Neural crest cell (in vitro differentiated cells): ENCODE measurements around the gene CRIP1. TPM values are rescaled to one million over a fixed set of nuclear protein-coding genes. Genes with fewer than 3 reads are reported as not detected.
A peak's percentile ranks its signal among the peaks of the same experiment; 100 is the strongest.

ENCODE experiments used
- DNase-seq: peaks from one replicate; pipeline ENCODE4 v3.0.0; 2021; ENCODE audit warnings: low read depth, mixed read lengths, low spot score
- H3K27ac Mint-ChIP-seq: one replicate; pipeline ENCODE4 v1.8.0; 2021; ENCODE audit warnings: mild to moderate bottlenecking, mixed read lengths; ENCODE audit not compliant: unreplicated experiment
- H3K27me3 Mint-ChIP-seq: 2 replicates; pipeline ENCODE4 v1.8.0; 2021; ENCODE audit warnings: low read depth, mild to moderate bottlenecking, mixed read lengths
- H3K36me3 Mint-ChIP-seq: 2 replicates; pipeline ENCODE4 v1.8.0; 2021; ENCODE audit warnings: low read depth, mild to moderate bottlenecking, mixed read lengths
- H3K4me1 Mint-ChIP-seq: 2 replicates; pipeline ENCODE4 v1.8.0; 2021; ENCODE audit warnings: mixed read lengths
- H3K4me3 Mint-ChIP-seq: one replicate; pipeline ENCODE4 v1.8.0; 2021; ENCODE audit warnings: mild to moderate bottlenecking, mixed read lengths
- H3K9me3 Mint-ChIP-seq: 2 replicates; pipeline ENCODE4 v1.8.0; 2021; ENCODE audit warnings: mixed read lengths
- total RNA-seq: library from RNA; stranded (reverse); gene quantifications from 2 replicates; pipeline ENCODE4 v1.2.1, GENCODE V29; 2021
- TF ChIP-seq, protein P1 (sequence below): fragments of 200-600 bp; sonication (generic); conservative IDR thresholded peaks from 2 replicates; pipeline ENCODE4 v1.5.0; 2021; ENCODE audit warnings: antibody characterized with exemption, mild to moderate bottlenecking

CRIP1 gene
- total RNA-seq, 1 donor from 2014 or later: 4.8 TPM

DNA sequence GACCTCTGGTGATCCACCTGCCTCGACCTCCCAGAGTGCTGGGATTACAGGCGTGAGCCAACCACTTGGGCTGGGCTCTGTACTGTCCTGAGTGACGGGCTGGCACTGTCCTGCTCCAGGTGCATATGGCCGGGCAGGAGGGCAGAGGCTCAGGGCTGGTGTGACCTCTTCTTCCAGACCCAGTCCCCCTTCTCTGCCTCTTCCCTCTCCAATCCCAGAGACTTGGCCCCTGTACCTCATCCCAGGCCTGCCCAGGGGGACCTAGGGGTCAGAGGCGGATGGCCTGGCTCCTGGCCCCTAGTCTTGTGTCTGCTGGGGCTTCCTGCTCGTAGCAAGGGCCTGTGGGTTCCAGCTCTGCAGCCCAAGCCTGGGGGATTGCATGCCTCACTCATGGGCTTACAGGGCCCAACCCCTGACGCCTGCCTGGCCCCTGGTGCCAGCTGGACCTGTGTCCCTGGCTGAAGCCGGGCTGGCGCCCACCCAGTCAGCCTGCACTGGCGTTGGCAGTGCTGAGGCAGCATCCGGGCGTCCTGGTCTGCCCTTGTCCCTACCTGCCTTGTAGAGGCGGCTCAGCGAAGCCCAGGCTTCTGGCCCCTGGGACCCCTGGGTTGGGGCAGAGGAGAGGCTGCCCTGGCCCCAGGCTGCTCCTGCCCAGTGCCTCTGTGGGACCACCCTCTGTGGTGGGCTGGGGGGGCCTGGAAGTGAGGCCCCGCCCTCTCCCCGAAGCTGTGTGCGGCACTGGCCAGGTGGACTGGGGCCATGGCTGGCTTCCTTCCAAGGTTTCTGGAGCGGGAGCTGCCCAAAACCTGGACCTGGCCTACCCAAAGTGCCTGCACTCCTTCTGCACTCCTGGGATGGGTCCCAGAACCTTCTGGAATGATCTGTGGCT lies 8.7 kb downstream of the CRIP1 start:
- Mint-ChIP-seq H3K27me3 (peaks cover 4% of the 10 kb centered on the region), H3K36me3 (no peaks in the 10 kb centered on the region), H3K9me3 (no peaks in the 10 kb centered on the region), H3K4me1 (peaks cover 15% of the 10 kb centered on the region), H3K4me3 (no peak overlapping the region), H3K27ac (no peak overlapping the region)
- TF ChIP-seq, protein P1, sequence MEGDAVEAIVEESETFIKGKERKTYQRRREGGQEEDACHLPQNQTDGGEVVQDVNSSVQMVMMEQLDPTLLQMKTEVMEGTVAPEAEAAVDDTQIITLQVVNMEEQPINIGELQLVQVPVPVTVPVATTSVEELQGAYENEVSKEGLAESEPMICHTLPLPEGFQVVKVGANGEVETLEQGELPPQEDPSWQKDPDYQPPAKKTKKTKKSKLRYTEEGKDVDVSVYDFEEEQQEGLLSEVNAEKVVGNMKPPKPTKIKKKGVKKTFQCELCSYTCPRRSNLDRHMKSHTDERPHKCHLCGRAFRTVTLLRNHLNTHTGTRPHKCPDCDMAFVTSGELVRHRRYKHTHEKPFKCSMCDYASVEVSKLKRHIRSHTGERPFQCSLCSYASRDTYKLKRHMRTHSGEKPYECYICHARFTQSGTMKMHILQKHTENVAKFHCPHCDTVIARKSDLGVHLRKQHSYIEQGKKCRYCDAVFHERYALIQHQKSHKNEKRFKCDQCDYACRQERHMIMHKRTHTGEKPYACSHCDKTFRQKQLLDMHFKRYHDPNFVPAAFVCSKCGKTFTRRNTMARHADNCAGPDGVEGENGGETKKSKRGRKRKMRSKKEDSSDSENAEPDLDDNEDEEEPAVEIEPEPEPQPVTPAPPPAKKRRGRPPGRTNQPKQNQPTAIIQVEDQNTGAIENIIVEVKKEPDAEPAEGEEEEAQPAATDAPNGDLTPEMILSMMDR: no peak
- DNase-seq: no peak

GRCh38 chr14:105495990-105496830 lies 9.5 kb downstream of the CRIP1 start:
- Mint-ChIP-seq H3K27me3 (no peaks in the 10 kb centered on the region), H3K36me3 (no peaks in the 10 kb centered on the region), H3K9me3 (no peaks in the 10 kb centered on the region), H3K4me1 (peaks cover 16% of the 10 kb centered on the region), H3K27ac (peak overlapping the region; percentile 35), H3K4me3 (no peak overlapping the region)
- TF ChIP-seq, protein P1: no peak
- DNase-seq: no peak

DNA sequence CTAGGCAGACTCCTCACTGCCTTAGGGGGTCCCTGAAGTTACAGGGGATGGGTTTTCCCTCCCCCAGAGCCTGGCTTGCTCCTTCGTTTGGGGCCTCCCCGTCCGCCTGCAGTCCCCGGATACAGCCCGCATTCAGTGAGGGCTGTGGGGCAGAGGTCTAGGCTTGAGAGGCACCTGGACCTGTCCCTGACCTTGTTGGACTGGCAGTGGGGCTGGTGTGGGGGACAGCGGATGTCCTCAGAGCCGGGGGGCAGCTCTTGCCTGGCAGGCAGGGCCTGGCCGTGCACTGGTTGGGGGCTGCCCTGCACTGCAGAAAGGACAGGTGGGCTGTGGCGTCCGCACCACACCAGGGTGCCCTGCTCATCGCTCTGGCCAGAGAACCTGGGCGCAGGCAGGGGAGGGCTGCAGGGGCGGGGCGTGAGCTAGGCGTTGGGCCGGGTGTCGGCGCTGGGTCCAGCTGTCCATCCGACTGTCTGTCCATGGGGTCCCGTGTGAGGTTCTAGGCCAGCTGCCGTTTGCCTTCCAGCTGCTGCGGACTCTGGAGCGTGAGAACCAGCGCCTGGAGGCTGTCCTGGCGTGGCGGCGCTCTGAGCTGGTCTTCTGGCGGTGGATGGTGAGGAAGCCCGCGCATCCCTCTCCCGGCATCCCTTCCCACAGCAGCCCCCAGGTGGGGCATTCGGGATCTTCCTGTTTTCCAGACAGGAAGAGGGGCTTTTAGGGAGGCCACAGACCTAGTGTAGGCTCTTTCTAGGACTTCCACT lies 10.3 kb downstream of the CRIP1 start:
- no peak for DNase-seq
- Mint-ChIP-seq H3K27me3 (no peaks in the 10 kb centered on the region), H3K27ac (no peak overlapping the region), H3K36me3 (no peaks in the 10 kb centered on the region), H3K9me3 (no peaks in the 10 kb centered on the region), H3K4me1 (peaks cover 16% of the 10 kb centered on the region), H3K4me3 (no peak overlapping the region)
- TF ChIP-seq, protein P1: no peak

- H3K27ac Mint-ChIP-seq: peak overlapping the region; percentile 62
- TF ChIP-seq, protein P1: no peak
- DNase-seq: no peak
- no peaks in the 10 kb centered on the region for H3K36me3 Mint-ChIP-seq
- peaks cover 4% of the 10 kb centered on the region for H3K27me3 Mint-ChIP-seq
- peaks cover 16% of the 10 kb centered on the region for H3K4me1 Mint-ChIP-seq
- no peaks in the 10 kb centered on the region for H3K9me3 Mint-ChIP-seq
- H3K4me3 Mint-ChIP-seq: peak overlapping the region; percentile 27
Measured at GRCh38 chr14:105497671-105498429, 11.2 kb downstream of the CRIP1 start.
